Measurements from ENCODE around the gene BACE1.

- TF ChIP-seq ZNF217 (IDR thresholded peaks at IDR 0.05) = no peak
- no peak for TF ChIP-seq RAD51 (IDR thresholded peaks at IDR 0.05)
- no peak for TF ChIP-seq CREM (IDR thresholded peaks at IDR 0.05; ENCODE audit: low read depth)
- no peak for TF ChIP-seq SIN3A (IDR thresholded peaks at IDR 0.05; ENCODE audit: low read depth, low read length)
- TF ChIP-seq, protein P1, sequence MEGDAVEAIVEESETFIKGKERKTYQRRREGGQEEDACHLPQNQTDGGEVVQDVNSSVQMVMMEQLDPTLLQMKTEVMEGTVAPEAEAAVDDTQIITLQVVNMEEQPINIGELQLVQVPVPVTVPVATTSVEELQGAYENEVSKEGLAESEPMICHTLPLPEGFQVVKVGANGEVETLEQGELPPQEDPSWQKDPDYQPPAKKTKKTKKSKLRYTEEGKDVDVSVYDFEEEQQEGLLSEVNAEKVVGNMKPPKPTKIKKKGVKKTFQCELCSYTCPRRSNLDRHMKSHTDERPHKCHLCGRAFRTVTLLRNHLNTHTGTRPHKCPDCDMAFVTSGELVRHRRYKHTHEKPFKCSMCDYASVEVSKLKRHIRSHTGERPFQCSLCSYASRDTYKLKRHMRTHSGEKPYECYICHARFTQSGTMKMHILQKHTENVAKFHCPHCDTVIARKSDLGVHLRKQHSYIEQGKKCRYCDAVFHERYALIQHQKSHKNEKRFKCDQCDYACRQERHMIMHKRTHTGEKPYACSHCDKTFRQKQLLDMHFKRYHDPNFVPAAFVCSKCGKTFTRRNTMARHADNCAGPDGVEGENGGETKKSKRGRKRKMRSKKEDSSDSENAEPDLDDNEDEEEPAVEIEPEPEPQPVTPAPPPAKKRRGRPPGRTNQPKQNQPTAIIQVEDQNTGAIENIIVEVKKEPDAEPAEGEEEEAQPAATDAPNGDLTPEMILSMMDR (IDR thresholded peaks at IDR 0.05 in 2 of 3, conservative IDR thresholded peaks at IDR 0.05 in 1 of 3; ENCODE audit: control insufficient read depth in 2 of 3, extremely low read depth in 1 of 3, insufficient read depth in 1 of 3, low read depth in 3 of 3, low read length in 3 of 3) = no peak
- TF ChIP-seq CBX5 (IDR thresholded peaks at IDR 0.05; ENCODE audit: low read depth) = no peak
- TF ChIP-seq EP300 (IDR thresholded peaks at IDR 0.05; ENCODE audit: borderline replicate concordance in 1 of 2, control insufficient read depth in 1 of 2, low read depth in 2 of 2, low read length in 2 of 2) = no peak
- no peak for TF ChIP-seq POLR2AphosphoS2 (IDR thresholded peaks at IDR 0.05; ENCODE audit: low read depth, low read length)
- TF ChIP-seq YY1 (IDR thresholded peaks at IDR 0.05; ENCODE audit: low read depth, low read length) = no peak
- no peak for TF ChIP-seq REST (IDR thresholded peaks at IDR 0.05; ENCODE audit: low read depth, low read length)
- TF ChIP-seq CHD2 (IDR thresholded peaks at IDR 0.05; ENCODE audit: borderline replicate concordance, low read depth, low read length) = no peak
- TF ChIP-seq EZH2 (IDR thresholded peaks at IDR 0.05; ENCODE audit: borderline replicate concordance, control insufficient read depth, low read depth, low read length) = no peak
- TF ChIP-seq, protein P2, sequence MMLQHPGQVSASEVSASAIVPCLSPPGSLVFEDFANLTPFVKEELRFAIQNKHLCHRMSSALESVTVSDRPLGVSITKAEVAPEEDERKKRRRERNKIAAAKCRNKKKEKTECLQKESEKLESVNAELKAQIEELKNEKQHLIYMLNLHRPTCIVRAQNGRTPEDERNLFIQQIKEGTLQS (IDR thresholded peaks at IDR 0.05; ENCODE audit: borderline replicate concordance, extremely low read depth, low read depth, low read length) = no peak
Observed at GRCh38 chr11:117300283-117300663, 15.8 kb downstream of the BACE1 start.

Measured in GM12878 (cell line).